ENCODE results near the gene UXS1.

The UXS1 gene

DNA sequence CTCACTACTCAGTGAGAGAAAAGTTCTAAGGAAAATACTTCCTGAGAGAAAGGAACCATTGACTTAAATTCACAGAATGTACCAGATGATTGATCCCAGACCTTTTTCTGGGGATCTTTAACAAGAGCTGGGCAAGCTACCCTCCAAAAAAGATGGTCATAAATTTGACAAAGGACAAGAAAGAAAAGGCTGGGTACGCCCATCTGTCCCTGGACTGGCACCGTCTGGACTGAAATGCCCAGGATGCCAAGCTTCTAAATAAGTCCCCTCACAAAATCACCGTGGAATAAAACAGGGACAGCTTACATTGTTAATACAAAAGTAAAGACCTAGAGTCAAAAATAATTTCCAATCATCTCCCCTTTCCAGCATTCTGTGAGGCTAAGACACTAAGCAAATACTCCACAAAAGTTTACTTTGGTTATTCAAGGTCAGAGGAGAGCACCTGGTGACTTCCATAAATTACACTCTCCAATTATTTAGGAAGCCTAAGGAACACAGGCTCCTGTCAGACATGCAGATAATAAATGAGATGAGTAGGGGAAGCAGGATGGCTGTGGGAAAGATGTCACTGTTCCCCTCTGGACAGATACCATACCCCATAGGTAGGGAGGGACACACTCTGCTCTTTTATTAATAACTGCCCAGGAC lies 69.9 kb downstream of the UXS1 start:
- H3K4me1 ChIP-seq (ENCODE audit: insufficient read depth, insufficient read length) = no peaks in the 10 kb centered on the region
- H3K36me3 ChIP-seq (ENCODE audit: insufficient read depth, insufficient read length, low read length) = peaks cover 79% of the 10 kb centered on the region
- H3K9ac ChIP-seq (ENCODE audit: insufficient read length, low read depth) = no peak overlapping the region
- no peak for DNase-seq (ENCODE audit: low read depth, low spot score)
- TF ChIP-seq SUZ12 (IDR thresholded peaks at IDR 0.05; ENCODE audit: extremely low read depth, insufficient read depth, insufficient read length) = no peak
- TF ChIP-seq ZNF274 (IDR thresholded peaks at IDR 0.05; ENCODE audit: low read depth, low read length) = no peak
- no peak for TF ChIP-seq YY1 (IDR thresholded peaks at IDR 0.05; ENCODE audit: insufficient read depth, insufficient read length)
- no peak overlapping the region for H3K4me3 ChIP-seq (ENCODE audit: insufficient read length, low read depth)
- H3K27me3 ChIP-seq (ENCODE audit: insufficient read depth, insufficient read length) = no peaks in the 10 kb centered on the region
- no peaks in the 10 kb centered on the region for H3K9me3 ChIP-seq (ENCODE audit: insufficient read depth, low read length)

DNA sequence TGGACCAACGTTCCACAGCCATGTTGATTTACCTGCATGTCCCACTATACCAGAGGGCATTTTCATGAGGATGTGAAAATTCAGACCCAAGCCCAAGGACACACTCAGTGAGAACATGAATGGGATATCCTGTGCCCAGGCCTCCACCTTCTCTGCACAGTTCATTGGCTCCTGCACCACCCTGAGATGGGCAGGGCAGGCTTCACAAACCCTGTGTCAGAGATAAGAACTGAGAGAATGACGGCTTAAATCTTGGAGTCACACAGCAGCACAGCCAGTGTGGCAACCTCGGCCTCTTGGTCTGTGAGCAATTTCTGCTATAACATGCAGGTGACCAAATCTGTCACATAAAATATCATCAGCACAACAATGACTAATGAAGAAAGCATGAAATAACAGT lies 71.9 kb downstream of the UXS1 start:
- peaks cover 74% of the 10 kb centered on the region for H3K36me3 ChIP-seq (ENCODE audit: insufficient read depth, insufficient read length, low read length)
- no peak overlapping the region for H3K4me3 ChIP-seq (ENCODE audit: insufficient read length, low read depth)
- H3K9ac ChIP-seq (ENCODE audit: insufficient read length, low read depth) = no peak overlapping the region
- DNase-seq (ENCODE audit: low read depth, low spot score) = no peak
- TF ChIP-seq ZNF274 (IDR thresholded peaks at IDR 0.05; ENCODE audit: low read depth, low read length) (no peak), YY1 (IDR thresholded peaks at IDR 0.05; ENCODE audit: insufficient read depth, insufficient read length) (no peak), SUZ12 (IDR thresholded peaks at IDR 0.05; ENCODE audit: extremely low read depth, insufficient read depth, insufficient read length) (no peak)
- H3K27me3 ChIP-seq (ENCODE audit: insufficient read depth, insufficient read length) = no peaks in the 10 kb centered on the region
- H3K4me1 ChIP-seq (ENCODE audit: insufficient read depth, insufficient read length) = peaks cover 2% of the 10 kb centered on the region
- H3K9me3 ChIP-seq (ENCODE audit: insufficient read depth, low read length) = no peaks in the 10 kb centered on the region

DNA sequence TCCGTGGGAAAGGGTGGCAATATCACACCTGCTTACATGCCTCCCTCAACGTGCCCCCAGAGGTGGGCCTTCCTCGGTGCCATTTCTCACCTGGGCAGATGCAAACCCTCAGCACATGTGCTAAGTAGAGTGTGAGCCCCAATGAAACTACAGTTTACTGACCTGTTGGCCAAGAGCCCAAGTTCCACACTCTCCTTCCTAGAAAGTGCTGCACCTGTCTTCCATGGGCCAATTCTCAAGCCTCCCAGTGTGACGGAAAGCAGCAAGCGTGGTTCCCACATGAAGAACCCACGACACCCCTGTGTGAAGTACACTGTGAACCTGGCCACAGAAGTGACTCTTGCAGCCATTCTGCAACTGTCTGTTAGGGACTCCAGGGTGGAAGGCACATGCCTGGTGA lies 73.7 kb downstream of the UXS1 start:
- H3K36me3 ChIP-seq (ENCODE audit: insufficient read depth, insufficient read length, low read length) = peaks cover 80% of the 10 kb centered on the region
- no peaks in the 10 kb centered on the region for H3K27me3 ChIP-seq (ENCODE audit: insufficient read depth, insufficient read length)
- no peak overlapping the region for H3K9ac ChIP-seq (ENCODE audit: insufficient read length, low read depth)
- DNase-seq (ENCODE audit: low read depth, low spot score) = no peak
- TF ChIP-seq SUZ12 (IDR thresholded peaks at IDR 0.05; ENCODE audit: extremely low read depth, insufficient read depth, insufficient read length) (no peak), YY1 (IDR thresholded peaks at IDR 0.05; ENCODE audit: insufficient read depth, insufficient read length) (no peak), ZNF274 (IDR thresholded peaks at IDR 0.05; ENCODE audit: low read depth, low read length) (no peak)
- H3K4me1 ChIP-seq (ENCODE audit: insufficient read depth, insufficient read length) = peaks cover 2% of the 10 kb centered on the region
- no peaks in the 10 kb centered on the region for H3K9me3 ChIP-seq (ENCODE audit: insufficient read depth, low read length)
- H3K4me3 ChIP-seq (ENCODE audit: insufficient read length, low read depth) = no peak overlapping the region

DNA sequence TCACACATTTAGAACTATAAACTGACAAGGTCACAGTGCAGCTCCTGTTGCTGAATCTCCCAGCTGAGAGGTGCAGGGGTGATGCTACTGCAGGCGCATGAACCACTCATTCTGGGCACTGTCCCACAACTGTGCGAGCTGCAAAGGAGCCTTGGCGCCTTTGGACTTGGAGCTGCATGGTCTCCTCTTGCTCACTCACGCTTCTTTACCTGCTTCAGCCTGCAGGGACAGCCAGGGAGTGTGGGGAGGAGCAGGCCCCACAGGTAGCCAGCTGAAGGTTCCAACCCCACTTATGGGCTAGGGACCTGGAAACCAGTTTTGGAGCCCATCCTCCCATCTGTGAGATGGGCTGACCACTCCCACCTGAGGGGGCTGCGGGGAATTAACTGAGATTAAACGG lies 75.0 kb downstream of the UXS1 start:
- no peaks in the 10 kb centered on the region for H3K9me3 ChIP-seq (ENCODE audit: insufficient read depth, low read length)
- no peak overlapping the region for H3K9ac ChIP-seq (ENCODE audit: insufficient read length, low read depth)
- no peak for DNase-seq (ENCODE audit: low read depth, low spot score)
- no peaks in the 10 kb centered on the region for H3K27me3 ChIP-seq (ENCODE audit: insufficient read depth, insufficient read length)
- H3K4me1 ChIP-seq (ENCODE audit: insufficient read depth, insufficient read length) = peaks cover 2% of the 10 kb centered on the region
- peaks cover 77% of the 10 kb centered on the region for H3K36me3 ChIP-seq (ENCODE audit: insufficient read depth, insufficient read length, low read length)
- TF ChIP-seq SUZ12 (IDR thresholded peaks at IDR 0.05; ENCODE audit: extremely low read depth, insufficient read depth, insufficient read length) = no peak
- H3K4me3 ChIP-seq (ENCODE audit: insufficient read length, low read depth) = no peak overlapping the region

DNA sequence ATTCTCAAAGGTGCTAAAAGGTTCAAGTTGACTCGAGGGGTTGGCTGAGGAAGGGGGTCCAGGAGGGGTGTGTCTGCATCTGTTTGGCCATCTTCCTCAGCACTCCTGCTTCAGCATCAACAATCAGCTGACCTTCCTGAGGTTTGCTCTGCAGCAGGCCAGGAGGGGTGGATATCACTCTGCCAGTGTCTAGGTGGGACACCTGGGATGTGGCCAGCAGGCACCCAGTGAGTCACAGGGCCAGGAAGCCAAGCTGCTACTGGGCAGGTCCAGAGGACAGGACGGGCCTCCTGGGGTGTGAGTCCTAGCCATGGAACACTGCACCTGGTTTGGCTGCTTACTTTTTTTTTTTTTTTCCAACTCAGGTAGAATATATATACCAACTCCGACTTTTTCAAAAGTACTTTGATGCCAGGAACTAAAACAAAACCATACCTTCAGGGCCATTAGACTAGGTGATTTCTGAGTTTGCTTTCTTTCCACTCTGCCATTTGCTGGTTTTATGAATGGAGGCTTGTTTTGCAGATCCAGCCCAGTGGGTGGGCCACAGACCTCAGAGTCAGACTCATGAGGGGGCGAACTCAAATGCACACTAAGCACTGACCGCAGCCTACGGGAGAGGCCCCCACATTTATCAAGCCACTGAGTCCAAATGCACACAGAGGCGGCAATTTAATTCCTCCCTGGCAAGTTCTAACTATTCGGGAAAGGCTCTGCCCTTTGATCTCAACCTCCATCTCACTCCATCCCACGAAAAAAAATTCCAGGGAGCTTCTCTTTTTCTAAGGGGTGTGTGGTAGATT lies 76.0 kb downstream of the UXS1 start:
- TF ChIP-seq YY1 (IDR thresholded peaks at IDR 0.05; ENCODE audit: insufficient read depth, insufficient read length) = no peak
- no peak for TF ChIP-seq ZNF274 (IDR thresholded peaks at IDR 0.05; ENCODE audit: low read depth, low read length)
- no peak for TF ChIP-seq SUZ12 (IDR thresholded peaks at IDR 0.05; ENCODE audit: extremely low read depth, insufficient read depth, insufficient read length)
- no peak for DNase-seq (ENCODE audit: low read depth, low spot score)
- Histone ChIP-seq H3K27me3 (ENCODE audit: insufficient read depth, insufficient read length) (no peaks in the 10 kb centered on the region), H3K4me1 (ENCODE audit: insufficient read depth, insufficient read length) (peaks cover 2% of the 10 kb centered on the region), H3K9me3 (ENCODE audit: insufficient read depth, low read length) (no peaks in the 10 kb centered on the region), H3K4me3 (ENCODE audit: insufficient read length, low read depth) (no peak overlapping the region), H3K36me3 (ENCODE audit: insufficient read depth, insufficient read length, low read length) (peaks cover 74% of the 10 kb centered on the region), H3K9ac (ENCODE audit: insufficient read length, low read depth) (no peak overlapping the region)

DNA sequence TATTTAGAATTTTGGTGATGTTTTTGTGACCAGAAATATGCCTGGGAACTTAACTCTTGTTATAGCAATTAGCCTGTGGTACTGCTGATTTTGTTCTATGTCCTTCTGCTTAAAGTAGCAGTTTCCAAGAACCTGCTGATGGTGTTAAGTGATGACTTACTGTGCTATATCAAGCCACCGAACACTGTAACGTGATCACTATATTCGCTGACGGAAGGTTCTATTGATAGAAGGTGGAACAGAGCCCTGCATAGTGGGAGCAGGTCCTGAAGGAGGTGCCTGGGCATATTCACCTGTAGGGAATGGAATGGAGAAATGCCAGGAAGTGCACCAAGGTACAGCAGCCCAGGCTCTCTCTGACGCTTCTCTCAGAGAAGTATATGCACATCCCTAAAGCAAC lies 76.8 kb downstream of the UXS1 start:
- Histone ChIP-seq H3K9me3 (ENCODE audit: insufficient read depth, low read length) (no peaks in the 10 kb centered on the region), H3K4me3 (ENCODE audit: insufficient read length, low read depth) (no peak overlapping the region), H3K4me1 (ENCODE audit: insufficient read depth, insufficient read length) (peaks cover 2% of the 10 kb centered on the region), H3K9ac (ENCODE audit: insufficient read length, low read depth) (no peak overlapping the region), H3K36me3 (ENCODE audit: insufficient read depth, insufficient read length, low read length) (peaks cover 71% of the 10 kb centered on the region), H3K27me3 (ENCODE audit: insufficient read depth, insufficient read length) (no peaks in the 10 kb centered on the region)
- TF ChIP-seq ZNF274 (IDR thresholded peaks at IDR 0.05; ENCODE audit: low read depth, low read length) (no peak), YY1 (IDR thresholded peaks at IDR 0.05; ENCODE audit: insufficient read depth, insufficient read length) (no peak), SUZ12 (IDR thresholded peaks at IDR 0.05; ENCODE audit: extremely low read depth, insufficient read depth, insufficient read length) (no peak)
- no peak for DNase-seq (ENCODE audit: low read depth, low spot score)

DNA sequence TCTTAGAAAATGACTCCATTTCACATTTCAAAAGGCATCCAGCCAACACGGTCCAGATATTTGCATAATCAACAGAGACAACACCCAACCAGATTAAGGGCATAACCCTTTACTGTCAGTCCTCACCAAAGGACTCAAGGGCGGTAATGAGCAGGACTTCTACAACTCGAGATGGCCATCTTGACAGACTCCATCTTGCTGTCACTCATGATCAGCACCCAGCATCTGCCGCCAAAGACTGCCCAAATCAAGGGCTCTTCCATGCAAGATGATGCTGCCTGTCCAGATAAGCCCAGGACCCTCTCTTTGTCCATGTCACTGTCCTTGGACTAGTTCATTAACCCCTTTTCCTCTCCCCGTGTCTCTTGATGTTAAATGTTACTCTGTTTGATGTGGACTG lies 77.9 kb downstream of the UXS1 start:
- no peak for DNase-seq (ENCODE audit: low read depth, low spot score)
- Histone ChIP-seq H3K4me1 (ENCODE audit: insufficient read depth, insufficient read length) (peaks cover 2% of the 10 kb centered on the region), H3K36me3 (ENCODE audit: insufficient read depth, insufficient read length, low read length) (peaks cover 71% of the 10 kb centered on the region), H3K4me3 (ENCODE audit: insufficient read length, low read depth) (no peak overlapping the region), H3K27me3 (ENCODE audit: insufficient read depth, insufficient read length) (no peaks in the 10 kb centered on the region), H3K9me3 (ENCODE audit: insufficient read depth, low read length) (no peaks in the 10 kb centered on the region), H3K9ac (ENCODE audit: insufficient read length, low read depth) (no peak overlapping the region)
- TF ChIP-seq ZNF274 (IDR thresholded peaks at IDR 0.05; ENCODE audit: low read depth, low read length) = no peak
- no peak for TF ChIP-seq SUZ12 (IDR thresholded peaks at IDR 0.05; ENCODE audit: extremely low read depth, insufficient read depth, insufficient read length)
- no peak for TF ChIP-seq YY1 (IDR thresholded peaks at IDR 0.05; ENCODE audit: insufficient read depth, insufficient read length)

Measured in NT2/D1 (cell line).